GM23338 (cell line): ENCODE results near the gene SCNN1G.

Experiments used
- CREB1 ChIP-seq: fragments of 250-450 bp; sonication (Bioruptor Pico); IDR thresholded peaks from 2 replicates; pipeline ENCODE4 v1.5.0; 2020; ENCODE audit warnings: low read depth, mild to moderate bottlenecking, moderate library complexity
- CTCF ChIP-seq, 2 experiments: fragments of 200-600 bp in 1 of 2; sonication (generic) in 1 of 2; conservative IDR thresholded peaks; 2 replicates each; pipeline versions ENCODE4 v1.5.1 to v1.6.1; 2016 to 2017; ENCODE audit warnings: antibody characterized with exemption in 2 of 2, low read depth in 2 of 2, mild to moderate bottlenecking in 2 of 2, moderate library complexity in 1 of 2
- EZH2 ChIP-seq: fragments of 200-600 bp; sonication (generic); IDR thresholded peaks from one replicate; pipeline ENCODE4 v1.8.0; 2017; ENCODE audit warnings: antibody characterized with exemption, mild to moderate bottlenecking, low read depth; ENCODE audit not compliant: unreplicated experiment
- EZH2phosphoT487 ChIP-seq: fragments of 200-600 bp; sonication (generic); IDR thresholded peaks from one replicate; pipeline ENCODE4 v1.8.1; 2018; ENCODE audit warnings: antibody characterized with exemption; ENCODE audit not compliant: unreplicated experiment
- JUNB ChIP-seq: IDR thresholded peaks from one replicate; pipeline ENCODE4 v1.6.1; 2016; ENCODE audit warnings: antibody characterized with exemption; ENCODE audit not compliant: unreplicated experiment
- NANOG ChIP-seq: IDR thresholded peaks from 2 replicates; pipeline ENCODE4 v1.6.1; 2016; ENCODE audit warnings: antibody characterized with exemption, borderline replicate concordance
- POLR2AphosphoS5 ChIP-seq: IDR thresholded peaks from 2 replicates; pipeline ENCODE4 v1.6.1; 2016; ENCODE audit warnings: antibody characterized with exemption, low read depth
- REST ChIP-seq: IDR thresholded peaks from one replicate; pipeline ENCODE4 v1.6.1; 2018; ENCODE audit warnings: antibody characterized with exemption; ENCODE audit not compliant: unreplicated experiment
- STAT1 ChIP-seq: IDR thresholded peaks from one replicate; pipeline ENCODE4 v1.6.1; 2016; ENCODE audit warnings: antibody characterized with exemption; ENCODE audit not compliant: unreplicated experiment
- ZNF114 ChIP-seq: fragments of 250-450 bp; sonication (Bioruptor Pico); IDR thresholded peaks from 2 replicates; pipeline ENCODE4 v1.5.0; 2020; ENCODE audit warnings: mild to moderate bottlenecking, moderate library complexity
- ZNF331 ChIP-seq: fragments of 250-450 bp; sonication (Bioruptor Pico); IDR thresholded peaks from 2 replicates; pipeline ENCODE4 v1.5.0; 2020; ENCODE audit warnings: low read depth, mild to moderate bottlenecking, moderate library complexity
- ZNF462 ChIP-seq: fragments of 250-450 bp; sonication (Bioruptor Pico); IDR thresholded peaks from 2 replicates; pipeline ENCODE4 v1.5.0; 2020; ENCODE audit warnings: mild to moderate bottlenecking, moderate library complexity

GRCh38 chr16:23141033-23141432 is 41.5 kb upstream of the SCNN1G start:
- no peak for TF ChIP-seq CTCF (conservative IDR thresholded peaks at IDR 0.05; ENCODE audit: low read depth in 2 of 2)
- no peak for TF ChIP-seq EZH2
- TF ChIP-seq POLR2AphosphoS5: no peak
- TF ChIP-seq REST: no peak
- no peak for TF ChIP-seq JUNB
- no peak for TF ChIP-seq EZH2phosphoT487
- TF ChIP-seq CREB1: no peak
- TF ChIP-seq ZNF331 (CRISPR knock-in tag): no peak
- TF ChIP-seq ZNF462 (CRISPR knock-in tag): no peak
- TF ChIP-seq NANOG: no peak
- TF ChIP-seq ZNF114 (CRISPR knock-in tag): no peak
- TF ChIP-seq STAT1: no peak
